ENCODE results near the gene ZNF507.

GRCh38 chr19:32397671-32398101 is 52.3 kb downstream of the ZNF507 start:
- TF ChIP-seq CTCF (IDR thresholded peaks at IDR 0.05) (no peak), POLR2A (IDR thresholded peaks at IDR 0.05) (no peak)
